NCI-H510A treated with DMSO at 0.1 percent for 48 hours (cell line): ENCODE results near the gene PLEKHA3.

ENCODE experiments used
- DNase-seq: peaks from one replicate; lab custom pipeline; 2025; lab: John Stamatoyannopoulos, UW

The PLEKHA3 gene

GRCh38 chr2:178478439-178479274, 1.6 kb upstream of the PLEKHA3 start, which contains the start of gene FKBP7:
Gene FKBP7, minus strand, starts transcription at chr2:178478600. Its CDS starts 101 bp downstream, at chr2:178478499.
- DNase-seq = peak; percentile 99

GRCh38 chr2:178479275-178479616, 1.0 kb upstream of the PLEKHA3 start:
- DNase-seq = peak; percentile 88

DNA sequence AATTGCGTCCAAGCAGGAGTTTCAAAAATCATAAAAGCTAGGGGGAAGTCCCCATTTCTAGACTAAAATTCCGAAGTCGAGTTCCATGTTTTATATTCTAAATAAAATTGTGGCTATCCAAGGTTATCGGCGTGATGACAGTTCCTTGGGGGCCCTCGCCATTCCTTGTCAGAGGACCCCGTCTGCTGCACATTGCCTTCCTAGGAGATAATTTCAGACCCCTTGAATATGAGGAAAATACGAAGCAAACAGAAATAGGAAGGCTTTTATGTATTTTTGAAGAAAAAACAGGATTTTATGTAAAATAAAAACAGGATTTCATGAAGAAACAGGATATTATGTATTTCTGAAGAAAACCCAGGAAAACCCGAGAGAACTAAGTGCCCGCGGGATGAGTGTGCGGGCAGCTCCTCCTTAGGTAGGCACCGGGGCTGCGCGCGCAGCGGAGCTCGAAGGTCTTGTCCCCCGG, 465 bp upstream of the PLEKHA3 start:
- DNase-seq = peak; percentile 72

DNA sequence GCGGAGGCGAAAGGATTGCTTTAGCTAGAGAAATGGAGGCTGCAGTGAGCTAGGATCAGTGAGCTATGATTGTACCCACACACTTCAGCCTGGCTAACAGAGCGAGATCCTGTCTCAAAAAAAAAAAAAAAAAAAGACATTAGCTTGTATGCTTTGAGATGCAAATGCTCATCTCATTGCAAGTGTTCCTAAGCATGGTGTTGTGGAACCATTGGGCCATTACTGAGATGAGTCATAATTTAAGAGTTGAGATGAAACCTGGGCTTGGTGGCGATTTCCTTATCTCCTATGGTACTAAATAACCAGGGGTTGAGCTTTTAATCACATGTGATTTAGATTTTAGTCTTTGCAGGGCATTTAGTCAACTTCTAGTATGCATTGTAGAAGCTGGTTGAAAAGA, 2.2 kb downstream of the PLEKHA3 start:
- DNase-seq = no peak

- DNase-seq = peak; percentile 96
These were observed 4.2 kb downstream of the PLEKHA3 start for GRCh38 chr2:178484245-178485041.

- DNase-seq = no peak
These were observed 5.1 kb downstream of the PLEKHA3 start for GRCh38 chr2:178485356-178485755.

DNA sequence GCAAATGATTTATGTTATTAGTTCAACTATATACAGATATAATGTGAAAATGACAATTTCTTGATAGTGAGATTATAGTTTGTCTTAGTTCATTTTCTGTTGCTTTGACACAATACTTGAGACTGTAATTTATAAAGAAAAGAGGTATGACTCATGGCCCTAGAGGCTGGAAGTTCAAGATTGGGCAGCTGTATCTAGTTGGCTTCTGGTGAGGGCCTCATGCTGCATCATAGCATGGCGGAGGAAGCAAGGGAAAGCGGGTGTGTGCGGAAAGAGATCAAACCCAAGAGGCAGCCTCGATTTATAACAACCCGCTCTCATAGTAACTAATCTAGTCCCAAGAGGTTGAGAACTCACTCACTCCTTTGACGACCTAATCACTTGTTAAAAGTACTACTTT, 11.4 kb downstream of the PLEKHA3 start:
- DNase-seq = no peak

DNA sequence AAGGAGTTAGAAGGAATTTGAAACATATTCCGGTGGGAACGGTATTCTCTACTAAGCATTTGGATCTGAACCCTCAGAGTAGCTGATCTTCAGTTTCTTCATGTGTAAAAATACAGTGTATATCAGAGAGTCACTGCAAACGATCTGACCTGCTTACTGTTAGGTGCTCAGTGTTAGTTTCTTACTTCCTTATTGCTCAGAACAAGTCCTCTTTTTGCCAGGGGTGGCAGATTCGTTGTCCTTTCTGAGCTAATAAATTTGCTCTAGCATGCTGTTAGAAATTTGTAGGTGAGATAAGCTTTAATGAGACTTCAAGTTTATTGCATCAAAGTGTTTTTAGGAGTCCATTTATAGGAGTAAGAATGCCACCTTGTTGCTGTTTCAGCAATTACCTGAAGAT, 15.8 kb downstream of the PLEKHA3 start:
- DNase-seq = no peak

DNA sequence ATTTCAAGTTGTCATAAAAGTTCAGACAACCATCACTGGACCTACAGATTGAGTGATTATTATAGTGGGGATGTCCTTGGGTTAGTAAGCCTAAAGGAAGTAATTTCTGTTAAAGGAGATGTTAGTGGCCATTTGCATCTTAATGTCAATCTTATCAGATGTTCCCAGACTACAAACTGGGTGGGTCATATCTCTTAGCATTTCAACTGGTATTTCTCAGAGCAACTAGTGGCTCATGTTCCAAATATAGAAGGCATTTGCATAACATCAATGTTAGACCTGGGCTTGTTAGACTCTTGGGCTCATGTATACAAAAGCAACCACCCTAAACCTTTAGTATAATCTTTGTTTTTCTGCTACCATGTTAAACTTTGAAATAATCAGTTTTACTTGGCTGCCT, 17.9 kb downstream of the PLEKHA3 start:
- DNase-seq = no peak

GRCh38 chr2:178499640-178500039, 19.4 kb downstream of the PLEKHA3 start:
- DNase-seq = no peak

GRCh38 chr2:178502751-178503150, 22.5 kb downstream of the PLEKHA3 start:
- DNase-seq = no peak

DNA sequence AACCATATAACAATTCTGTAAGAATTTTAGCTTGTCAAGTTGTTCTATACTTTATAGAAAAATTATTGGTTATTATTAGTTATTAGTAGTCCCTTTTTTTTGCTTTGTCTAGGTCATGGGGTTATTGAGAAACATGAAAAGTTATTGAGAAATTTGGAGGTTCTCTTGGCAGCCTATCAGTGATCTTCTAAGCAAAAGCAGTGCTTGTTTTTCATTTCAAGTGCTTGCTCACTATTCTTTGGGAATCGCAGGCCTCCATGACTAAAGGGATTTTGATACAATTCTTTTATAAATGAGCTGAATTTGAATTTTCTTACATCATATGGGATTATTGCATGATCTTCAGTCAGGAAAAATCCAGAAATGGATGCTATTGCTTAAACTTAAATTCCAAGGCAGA, 25.8 kb downstream of the PLEKHA3 start:
- no peak for DNase-seq

GRCh38 chr2:178506524-178506923, 26.3 kb downstream of the PLEKHA3 start:
- no peak for DNase-seq

GRCh38 chr2:178506949-178507348, 26.7 kb downstream of the PLEKHA3 start:
- no peak for DNase-seq

DNA sequence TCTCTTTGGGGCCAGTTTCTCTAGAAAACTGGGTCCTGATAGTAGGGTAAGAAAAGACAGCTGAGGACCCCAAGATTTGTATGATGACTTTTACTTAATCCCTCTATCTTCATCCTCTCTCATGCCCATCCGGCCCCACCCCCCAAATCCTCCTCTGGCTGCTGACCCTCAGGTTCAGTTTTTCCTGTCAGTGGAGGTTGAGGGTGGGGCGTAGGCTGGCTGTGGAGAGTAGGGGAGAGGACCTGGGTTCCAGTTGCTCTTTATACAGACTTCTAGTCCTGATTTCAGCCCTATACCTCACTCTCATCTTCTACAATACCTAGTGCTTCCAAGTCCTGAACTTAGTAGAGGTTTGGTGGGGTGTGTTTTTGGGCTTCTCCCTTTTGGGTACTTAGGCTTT, 28.4 kb downstream of the PLEKHA3 start:
- no peak for DNase-seq

DNA sequence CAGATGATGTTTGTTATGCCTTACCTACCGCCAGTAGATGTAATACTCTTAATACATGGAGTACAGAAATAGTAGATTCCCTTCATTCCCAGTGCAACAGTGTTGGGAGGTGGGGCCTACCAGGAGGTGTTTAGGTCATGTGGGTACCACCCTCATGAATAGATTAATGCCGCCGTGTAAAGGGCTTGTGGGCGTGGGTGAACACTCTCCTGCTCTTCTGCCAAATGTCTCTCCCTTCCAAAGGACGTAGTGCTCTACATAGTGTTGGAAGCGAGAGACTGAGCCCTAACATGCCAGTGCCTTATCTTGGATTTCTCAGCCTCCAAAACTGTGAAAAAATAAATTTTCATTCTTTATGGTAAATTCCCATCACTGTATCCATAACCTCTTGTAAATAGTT, 30.1 kb downstream of the PLEKHA3 start:
- DNase-seq = no peak

DNA sequence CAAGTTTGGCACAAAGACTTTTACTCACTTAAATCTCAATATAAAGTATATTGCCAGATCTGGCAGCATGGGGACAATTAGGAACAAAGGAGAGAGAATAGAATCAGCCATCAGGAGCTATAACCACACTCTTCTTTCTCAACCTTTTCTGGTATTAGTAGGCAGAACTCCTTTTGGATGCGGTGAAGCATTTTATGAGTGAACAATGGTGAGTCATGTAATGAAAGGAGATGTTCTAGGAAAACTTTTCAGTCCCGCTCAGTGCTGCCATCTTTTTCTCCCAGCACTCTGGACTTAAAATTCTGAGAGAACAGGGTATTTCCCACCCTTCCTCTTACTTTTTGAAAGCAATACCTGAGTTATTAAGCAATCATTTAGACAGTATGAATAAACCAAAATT, 32.2 kb downstream of the PLEKHA3 start:
- DNase-seq = no peak

GRCh38 chr2:178513876-178514275, 33.6 kb downstream of the PLEKHA3 start:
- DNase-seq = no peak

- no peak for DNase-seq
These were observed 34.4 kb downstream of the PLEKHA3 start for GRCh38 chr2:178514664-178515063.

- DNase-seq = no peak
These were observed 37.2 kb downstream of the PLEKHA3 start for GRCh38 chr2:178517496-178517895.

DNA sequence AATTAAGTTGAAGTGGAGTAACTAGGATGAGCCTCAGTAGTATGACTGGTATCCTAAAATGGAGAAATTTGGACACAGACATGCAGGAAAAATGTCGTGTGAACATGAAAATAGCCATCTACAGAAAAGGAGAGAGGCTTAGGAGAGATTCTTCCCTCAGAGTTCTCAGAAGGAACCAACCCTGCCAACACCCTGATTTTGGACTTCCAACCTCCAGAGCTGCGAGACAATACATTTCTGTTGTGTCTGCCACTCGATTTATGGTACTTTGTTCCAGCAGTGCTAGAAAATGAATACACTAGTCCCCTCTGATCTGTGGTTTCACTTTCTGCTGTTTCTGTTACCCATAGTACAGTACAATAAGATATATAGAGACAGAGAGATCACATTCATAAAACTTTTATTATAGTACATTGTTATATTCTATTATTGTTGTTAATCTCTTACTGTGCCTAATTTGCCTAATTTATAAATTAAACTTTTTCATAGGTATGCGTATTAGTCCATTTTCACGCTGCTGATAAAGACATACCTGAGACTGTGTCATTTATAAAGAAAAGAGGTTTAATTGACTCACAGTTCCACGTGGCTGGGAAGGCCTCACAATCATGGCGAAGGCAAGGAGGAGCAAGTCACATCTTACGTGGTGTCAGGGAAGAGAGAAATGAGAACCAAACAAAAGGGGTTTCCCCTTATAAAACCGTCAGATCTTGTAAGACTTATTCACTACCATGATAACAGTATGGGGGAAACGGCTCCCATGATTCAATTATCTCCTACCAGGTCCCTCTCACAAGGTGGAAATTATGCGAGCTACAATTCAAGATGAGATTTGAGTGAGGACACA, 41.3 kb downstream of the PLEKHA3 start:
- DNase-seq = no peak

DNA sequence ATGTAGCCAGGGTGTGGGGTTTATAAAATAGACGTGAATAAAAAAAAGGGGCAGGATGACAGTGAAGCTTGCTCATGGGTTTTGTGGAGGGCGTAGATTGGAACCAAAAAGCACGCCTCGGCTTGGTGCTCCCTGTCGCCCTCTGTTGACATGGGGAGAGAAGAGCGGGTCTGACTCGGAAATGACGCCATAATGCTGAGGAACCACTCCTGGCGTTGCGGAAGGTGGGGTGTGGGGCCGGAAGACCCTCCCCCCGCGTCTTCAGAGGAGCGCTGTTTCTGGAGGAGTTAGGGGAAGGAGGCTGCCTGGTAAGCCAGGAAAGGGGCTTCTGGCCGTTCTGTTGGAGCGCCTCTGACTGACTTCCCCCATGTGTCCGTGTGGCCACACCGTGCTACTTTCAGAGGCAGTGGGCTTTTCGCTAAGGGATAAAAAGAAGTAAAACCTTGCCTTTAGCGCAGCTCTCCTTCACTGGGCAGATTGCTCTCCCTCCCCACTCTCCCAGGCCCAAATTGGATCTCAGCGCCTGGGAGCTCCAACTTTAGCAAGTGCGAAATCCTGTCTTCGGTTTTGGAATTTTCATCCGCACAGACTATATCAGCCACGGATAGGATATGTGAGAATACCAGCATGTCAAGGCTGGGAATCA, 42.8 kb downstream of the PLEKHA3 start:
- peak; percentile 98 for DNase-seq
